ENCODE results near the gene TM7SF2. TPM values are rescaled to one million over a fixed set of nuclear protein-coding genes. Genes with fewer than 3 reads are reported as not detected.

The TM7SF2 gene
- polyA plus RNA-seq, 4 donors, result 21.1 to 64.6 (median 40.3) TPM

DNA sequence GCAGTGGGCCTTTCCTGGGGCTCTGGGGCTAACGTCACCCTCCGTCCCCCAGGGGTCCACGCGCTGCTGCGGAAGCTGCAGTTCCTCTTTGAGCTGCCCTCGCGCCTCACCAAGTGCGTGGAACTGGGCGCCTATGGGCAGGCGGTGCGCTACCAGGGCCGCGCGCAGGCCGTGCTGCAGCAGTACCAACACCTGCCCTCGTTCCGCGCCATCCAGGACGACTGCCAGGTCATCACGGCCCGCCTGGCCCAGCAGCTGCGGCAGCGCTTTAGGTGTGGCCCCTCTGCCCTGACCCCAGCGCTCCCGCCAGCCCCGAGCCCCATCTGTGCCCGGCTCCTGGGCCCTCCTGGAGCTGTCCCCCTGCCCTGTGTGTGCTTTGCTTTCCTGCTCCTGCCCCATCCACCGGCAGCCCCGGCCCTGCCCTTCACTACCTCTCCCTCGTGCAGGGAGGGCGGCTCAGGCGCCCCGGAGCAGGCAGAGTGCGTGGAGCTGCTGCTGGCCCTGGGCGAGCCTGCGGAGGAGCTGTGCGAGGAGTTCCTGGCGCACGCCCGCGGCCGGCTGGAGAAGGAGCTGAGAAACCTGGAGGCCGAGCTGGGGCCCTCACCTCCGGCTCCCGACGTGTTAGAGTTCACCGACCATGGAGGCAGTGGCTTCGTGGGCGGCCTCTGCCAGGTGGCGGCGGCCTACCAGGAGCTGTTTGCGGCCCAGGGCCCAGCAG lies 3.8 kb upstream of the TM7SF2 start:
- FAIRE-seq (no peak), DNase-seq (no peak)
- H3K36me3 ChIP-seq (ENCODE audit: control insufficient read depth in 3 of 3, insufficient read depth in 2 of 3, low read depth in 1 of 3, low read length in 3 of 3), result peaks cover 5 to 63% (median 14%) of the 10 kb centered on the region in 3 donors
- H3K9me3 ChIP-seq (ENCODE audit: control insufficient read depth in 2 of 2, insufficient read depth in 1 of 2, low read depth in 1 of 2, low read length in 1 of 2), result no peaks in the 10 kb centered on the region
- H3K4me1 ChIP-seq (ENCODE audit: control insufficient read depth in 3 of 3, insufficient read depth in 2 of 3, low read depth in 1 of 3, low read length in 2 of 3), result peaks cover 0 to 20% (median 4%) of the 10 kb centered on the region in 3 donors
- 95 to 96% (median 95%) methylated on average over 45 to 52 of the region's 52 CpGs for WGBS, 3 donors
- no peaks in the 10 kb centered on the region for H3K27me3 ChIP-seq (ENCODE audit: control insufficient read depth in 3 of 3, insufficient read depth in 3 of 3, low read length in 3 of 3)
- no peak overlapping the region for H3K4me3 ChIP-seq (ENCODE audit: low read depth in 1 of 3, low read length in 3 of 3)
- no peak overlapping the region for H3K27ac ChIP-seq (ENCODE audit: low read depth in 1 of 3, low read length in 2 of 3)

DNA sequence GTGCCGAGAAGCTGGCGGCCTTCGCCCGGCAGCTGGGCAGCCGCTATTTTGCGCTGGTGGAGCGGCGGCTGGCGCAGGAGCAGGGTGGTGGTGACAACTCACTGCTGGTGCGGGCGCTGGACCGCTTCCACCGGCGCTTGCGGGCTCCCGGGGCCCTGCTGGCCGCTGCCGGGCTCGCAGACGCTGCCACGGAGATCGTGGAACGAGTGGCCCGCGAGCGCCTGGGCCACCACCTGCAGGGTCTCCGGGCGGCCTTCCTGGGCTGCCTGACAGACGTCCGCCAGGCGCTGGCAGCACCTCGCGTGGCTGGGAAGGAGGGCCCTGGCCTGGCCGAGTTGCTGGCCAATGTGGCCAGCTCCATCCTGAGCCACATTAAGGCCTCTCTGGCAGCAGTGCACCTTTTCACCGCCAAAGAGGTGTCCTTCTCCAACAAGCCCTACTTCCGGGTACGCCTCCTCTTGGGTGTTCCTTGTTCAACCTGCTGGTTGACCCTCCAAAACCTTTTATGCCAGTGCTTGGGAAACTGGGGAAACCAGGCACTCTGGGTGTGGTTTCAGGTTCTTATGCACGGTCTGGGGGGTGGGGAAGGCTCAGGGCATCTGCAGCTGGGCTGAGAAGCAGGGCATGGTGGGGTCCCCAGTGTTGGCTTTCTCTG lies 3.1 kb upstream of the TM7SF2 start:
- H3K4me3 ChIP-seq (ENCODE audit: low read depth in 1 of 3, low read length in 3 of 3), result no peak overlapping the region
- H3K27me3 ChIP-seq (ENCODE audit: control insufficient read depth in 3 of 3, insufficient read depth in 3 of 3, low read length in 3 of 3), result no peaks in the 10 kb centered on the region
- peaks cover 5 to 62% (median 14%) of the 10 kb centered on the region in 3 donors for H3K36me3 ChIP-seq (ENCODE audit: control insufficient read depth in 3 of 3, insufficient read depth in 2 of 3, low read depth in 1 of 3, low read length in 3 of 3)
- H3K9me3 ChIP-seq (ENCODE audit: control insufficient read depth in 2 of 2, insufficient read depth in 1 of 2, low read depth in 1 of 2, low read length in 1 of 2), result no peaks in the 10 kb centered on the region
- no peak overlapping the region for H3K27ac ChIP-seq (ENCODE audit: low read depth in 1 of 3, low read length in 2 of 3)
- WGBS, 3 donors, result 94 to 96% (median 95%) methylated on average over 30 to 38 of the region's 38 CpGs
- peaks cover 0 to 26% (median 11%) of the 10 kb centered on the region in 3 donors for H3K4me1 ChIP-seq (ENCODE audit: control insufficient read depth in 3 of 3, insufficient read depth in 2 of 3, low read depth in 1 of 3, low read length in 2 of 3)
- no peak for FAIRE-seq
- no peak for DNase-seq

DNA sequence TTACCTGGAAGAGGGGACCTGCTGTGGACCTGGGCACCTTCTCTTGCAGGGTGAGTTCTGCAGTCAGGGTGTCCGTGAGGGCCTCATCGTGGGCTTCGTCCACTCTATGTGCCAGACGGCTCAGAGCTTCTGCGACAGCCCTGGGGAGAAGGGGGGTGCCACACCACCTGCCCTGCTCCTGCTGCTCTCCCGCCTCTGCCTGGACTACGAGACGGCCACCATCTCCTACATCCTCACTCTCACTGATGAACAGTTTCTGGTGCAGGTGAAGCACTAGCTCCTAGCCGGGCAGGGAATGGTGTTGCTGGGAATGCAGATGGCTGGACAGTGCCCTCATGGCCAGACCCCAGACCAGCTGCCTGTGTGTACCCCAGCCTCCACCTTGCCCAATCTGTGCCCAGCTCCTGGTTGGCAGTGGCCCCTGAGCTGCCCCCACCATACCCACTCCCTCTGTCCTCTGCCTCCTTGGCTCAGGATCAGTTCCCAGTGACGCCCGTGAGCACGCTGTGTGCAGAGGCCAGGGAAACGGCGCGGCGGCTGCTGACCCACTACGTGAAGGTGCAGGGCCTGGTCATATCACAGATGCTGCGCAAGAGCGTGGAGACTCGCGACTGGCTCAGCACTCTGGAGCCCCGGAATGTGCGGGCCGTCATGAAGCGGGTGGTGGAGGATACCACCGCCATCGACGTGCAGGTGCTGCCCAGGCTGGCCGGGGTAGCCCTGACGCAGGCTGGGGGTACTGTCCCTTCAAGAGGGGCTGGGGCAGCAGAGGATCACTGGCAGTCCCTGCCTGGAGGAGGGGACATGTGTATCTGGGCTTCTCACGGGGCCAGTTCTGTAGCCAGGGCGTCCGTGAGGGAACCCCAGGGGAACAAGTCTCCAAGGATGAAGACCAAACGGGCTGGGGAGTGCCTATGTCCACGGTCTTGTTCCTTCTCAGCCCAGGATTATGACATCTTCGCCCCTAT lies 2.2 kb upstream of the TM7SF2 start:
- DNase-seq (no peak), FAIRE-seq (no peak)
- H3K27ac ChIP-seq (ENCODE audit: low read depth in 1 of 3, low read length in 2 of 3), result no peak overlapping the region
- 91 to 92% (median 91%) methylated on average over 36 of the region's 36 CpGs for WGBS, 3 donors
- H3K4me1 ChIP-seq (ENCODE audit: control insufficient read depth in 3 of 3, insufficient read depth in 2 of 3, low read depth in 1 of 3, low read length in 2 of 3), result peaks cover 0 to 32% (median 11%) of the 10 kb centered on the region in 3 donors
- no peak overlapping the region for H3K4me3 ChIP-seq (ENCODE audit: low read depth in 1 of 3, low read length in 3 of 3)
- no peaks in the 10 kb centered on the region for H3K27me3 ChIP-seq (ENCODE audit: control insufficient read depth in 3 of 3, insufficient read depth in 3 of 3, low read length in 3 of 3)
- no peaks in the 10 kb centered on the region for H3K9me3 ChIP-seq (ENCODE audit: control insufficient read depth in 2 of 2, insufficient read depth in 1 of 2, low read depth in 1 of 2, low read length in 1 of 2)
- H3K36me3 ChIP-seq (ENCODE audit: control insufficient read depth in 3 of 3, insufficient read depth in 2 of 3, low read depth in 1 of 3, low read length in 3 of 3), result peaks cover 5 to 65% (median 14%) of the 10 kb centered on the region in 3 donors

DNA sequence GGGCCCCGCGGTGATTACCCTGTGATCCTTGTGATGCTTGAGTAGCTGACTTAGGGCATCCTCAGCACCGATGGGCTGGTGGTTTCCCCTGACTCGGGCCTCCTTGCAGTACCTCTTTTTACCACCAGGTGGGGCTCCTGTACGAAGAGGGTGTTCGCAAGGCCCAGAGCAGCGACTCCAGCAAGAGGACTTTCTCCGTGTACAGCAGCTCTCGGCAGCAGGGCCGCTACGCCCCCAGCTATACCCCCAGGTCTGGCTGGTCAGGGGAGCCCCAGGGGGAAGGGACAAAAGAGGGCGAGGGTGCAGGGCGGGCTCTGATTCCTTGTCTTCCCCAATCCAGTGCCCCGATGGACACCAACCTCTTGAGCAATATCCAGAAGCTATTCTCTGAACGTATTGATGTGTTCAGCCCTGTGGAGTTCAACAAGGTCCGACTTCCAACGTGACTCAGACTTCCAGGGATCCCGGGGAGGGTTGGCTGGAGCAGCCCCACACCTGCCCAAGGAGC lies 1.3 kb upstream of the TM7SF2 start:
- WGBS, 3 donors, result 6 to 12% (median 7%) methylated on average over 15 to 18 of the region's 18 CpGs
- no peak for FAIRE-seq
- peaks cover 5 to 70% (median 14%) of the 10 kb centered on the region in 3 donors for H3K36me3 ChIP-seq (ENCODE audit: control insufficient read depth in 3 of 3, insufficient read depth in 2 of 3, low read depth in 1 of 3, low read length in 3 of 3)
- DNase-seq, result peak; percentile 86 to 92
- H3K27me3 ChIP-seq (ENCODE audit: control insufficient read depth in 3 of 3, insufficient read depth in 3 of 3, low read length in 3 of 3), result no peaks in the 10 kb centered on the region
- peak overlapping the region in 2 of 3 donors; percentile 64 to 77 for H3K27ac ChIP-seq (ENCODE audit: low read depth in 1 of 3, low read length in 2 of 3)
- H3K4me3 ChIP-seq (ENCODE audit: low read depth in 1 of 3, low read length in 3 of 3), result no peak overlapping the region
- H3K4me1 ChIP-seq (ENCODE audit: control insufficient read depth in 3 of 3, insufficient read depth in 2 of 3, low read depth in 1 of 3, low read length in 2 of 3), result peaks cover 0 to 32% (median 11%) of the 10 kb centered on the region in 3 donors
- H3K9me3 ChIP-seq (ENCODE audit: control insufficient read depth in 2 of 2, insufficient read depth in 1 of 2, low read depth in 1 of 2, low read length in 1 of 2), result no peaks in the 10 kb centered on the region

DNA sequence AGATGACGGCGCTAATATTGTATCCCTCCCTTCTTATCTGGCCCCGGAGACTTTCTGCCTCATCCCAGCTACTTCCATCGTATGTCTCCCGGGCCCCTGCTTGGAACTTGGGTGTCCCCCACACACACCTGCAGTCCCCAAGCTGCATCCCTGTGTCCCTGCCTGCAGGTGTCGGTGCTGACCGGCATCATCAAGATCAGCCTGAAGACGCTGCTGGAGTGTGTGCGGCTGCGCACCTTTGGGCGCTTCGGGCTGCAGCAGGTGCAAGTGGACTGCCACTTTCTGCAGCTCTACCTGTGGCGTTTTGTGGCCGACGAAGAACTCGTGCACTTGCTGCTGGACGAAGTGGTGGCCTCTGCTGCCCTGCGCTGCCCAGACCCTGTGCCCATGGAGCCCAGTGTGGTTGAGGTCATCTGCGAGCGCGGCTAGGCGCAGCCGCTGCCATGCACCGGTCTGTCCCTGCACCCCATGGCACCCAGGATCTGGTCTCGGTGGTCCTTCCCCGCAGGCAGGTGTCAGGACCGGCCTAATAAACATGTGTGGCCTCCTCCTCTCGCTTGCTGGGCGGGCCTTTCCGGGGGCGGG lies 421 bp upstream of the TM7SF2 start:
- H3K4me1 ChIP-seq (ENCODE audit: control insufficient read depth in 3 of 3, insufficient read depth in 2 of 3, low read depth in 1 of 3, low read length in 2 of 3), result peaks cover 2 to 36% (median 11%) of the 10 kb centered on the region in 3 donors
- peaks cover 5 to 73% (median 10%) of the 10 kb centered on the region in 3 donors for H3K36me3 ChIP-seq (ENCODE audit: control insufficient read depth in 3 of 3, insufficient read depth in 2 of 3, low read depth in 1 of 3, low read length in 3 of 3)
- H3K9me3 ChIP-seq (ENCODE audit: control insufficient read depth in 2 of 2, insufficient read depth in 1 of 2, low read depth in 1 of 2, low read length in 1 of 2), result no peaks in the 10 kb centered on the region
- 60 to 66% (median 62%) methylated on average over 27 to 31 of the region's 31 CpGs for WGBS, 3 donors
- H3K27ac ChIP-seq (ENCODE audit: low read depth in 1 of 3, low read length in 2 of 3), result peak overlapping the region in 1 of 3 donors; percentile 77
- peak overlapping the region in 1 of 3 donors; percentile 83 for H3K4me3 ChIP-seq (ENCODE audit: low read depth in 1 of 3, low read length in 3 of 3)
- H3K27me3 ChIP-seq (ENCODE audit: control insufficient read depth in 3 of 3, insufficient read depth in 3 of 3, low read length in 3 of 3), result no peaks in the 10 kb centered on the region
- DNase-seq (no peak), FAIRE-seq (no peak)

DNA sequence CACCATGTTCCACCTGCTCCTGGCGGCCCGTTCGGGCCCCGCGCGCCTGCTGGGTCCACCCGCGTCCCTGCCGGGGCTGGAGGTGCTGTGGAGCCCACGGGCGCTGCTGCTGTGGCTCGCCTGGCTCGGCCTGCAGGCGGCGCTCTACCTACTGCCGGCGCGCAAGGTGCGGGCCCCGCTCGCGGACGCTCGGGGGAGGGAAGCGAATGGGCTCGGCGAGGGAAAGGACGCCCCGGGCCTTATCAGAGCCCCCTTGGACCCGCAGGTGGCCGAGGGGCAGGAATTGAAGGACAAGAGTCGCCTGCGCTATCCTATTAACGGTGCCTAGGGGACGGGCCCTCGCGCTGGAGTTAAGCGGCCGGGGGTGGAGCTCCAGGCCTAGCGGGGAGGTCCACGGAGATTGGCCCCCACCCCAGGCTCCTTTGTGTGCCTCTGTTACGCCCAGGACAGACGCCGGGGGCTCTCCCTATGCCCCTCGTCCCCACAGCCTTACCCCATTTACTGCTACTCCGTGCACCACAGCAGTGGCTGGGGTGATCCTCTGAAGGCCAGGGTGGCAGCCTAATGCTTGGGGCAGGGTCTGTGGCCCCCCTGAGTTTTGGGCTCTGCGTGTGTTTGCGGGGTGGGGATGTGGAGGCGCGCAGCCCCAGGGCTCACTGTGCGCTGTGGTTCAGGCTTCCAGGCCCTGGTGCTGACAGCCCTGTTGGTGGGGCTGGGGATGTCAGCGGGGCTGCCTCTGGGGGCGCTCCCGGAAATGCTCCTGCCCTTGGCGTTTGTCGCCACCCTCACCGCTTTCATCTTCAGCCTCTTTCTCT lies 1.1 kb downstream of the TM7SF2 start:
- Histone ChIP-seq H3K9me3 (ENCODE audit: control insufficient read depth in 2 of 2, insufficient read depth in 1 of 2, low read depth in 1 of 2, low read length in 1 of 2) (no peaks in the 10 kb centered on the region), H3K27me3 (ENCODE audit: control insufficient read depth in 3 of 3, insufficient read depth in 3 of 3, low read length in 3 of 3) (no peaks in the 10 kb centered on the region), H3K36me3 (ENCODE audit: control insufficient read depth in 3 of 3, insufficient read depth in 2 of 3, low read depth in 1 of 3, low read length in 3 of 3) (peaks cover 5 to 65% (median 8%) of the 10 kb centered on the region in 3 donors), H3K27ac (ENCODE audit: low read depth in 1 of 3, low read length in 2 of 3) (peak overlapping the region; percentile 15 to 79 (median 38)), H3K4me3 (ENCODE audit: low read depth in 1 of 3, low read length in 3 of 3) (peak overlapping the region; percentile 38 to 83 (median 58)), H3K4me1 (ENCODE audit: control insufficient read depth in 3 of 3, insufficient read depth in 2 of 3, low read depth in 1 of 3, low read length in 2 of 3) (peaks cover 5 to 41% (median 15%) of the 10 kb centered on the region in 3 donors)
- FAIRE-seq (no peak), DNase-seq (peak; percentile 59 to 85)
- WGBS, 3 donors, result 0 to 1% (median 1%) methylated on average over 51 to 57 of the region's 57 CpGs

DNA sequence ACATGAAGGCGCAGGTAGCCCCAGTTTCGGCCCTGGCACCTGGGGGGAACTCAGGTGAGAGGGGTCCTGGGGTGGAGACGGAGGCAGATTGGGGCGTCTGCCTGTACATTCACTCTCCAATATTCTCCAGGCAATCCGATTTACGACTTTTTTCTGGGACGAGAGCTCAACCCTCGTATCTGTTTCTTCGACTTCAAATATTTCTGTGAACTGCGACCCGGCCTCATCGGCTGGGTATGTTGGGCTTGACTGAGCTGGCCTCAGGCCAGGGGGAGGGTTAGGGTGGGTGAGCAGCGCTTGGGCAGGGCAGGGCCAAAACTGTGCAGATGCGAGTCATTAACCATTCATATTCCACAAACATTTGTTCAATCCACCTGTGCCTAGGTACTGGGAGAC lies 1.7 kb downstream of the TM7SF2 start:
- FAIRE-seq, result no peak
- H3K27ac ChIP-seq (ENCODE audit: low read depth in 1 of 3, low read length in 2 of 3), result peak overlapping the region in 1 of 3 donors; percentile 79
- H3K9me3 ChIP-seq (ENCODE audit: control insufficient read depth in 2 of 2, insufficient read depth in 1 of 2, low read depth in 1 of 2, low read length in 1 of 2), result no peaks in the 10 kb centered on the region
- DNase-seq, result no peak
- peak overlapping the region in 2 of 3 donors; percentile 58 to 83 for H3K4me3 ChIP-seq (ENCODE audit: low read depth in 1 of 3, low read length in 3 of 3)
- WGBS, 3 donors, result 7 to 28% (median 21%) methylated on average over 14 of the region's 14 CpGs
- H3K36me3 ChIP-seq (ENCODE audit: control insufficient read depth in 3 of 3, insufficient read depth in 2 of 3, low read depth in 1 of 3, low read length in 3 of 3), result peaks cover under 1 to 65% (median 2%) of the 10 kb centered on the region in 3 donors
- H3K4me1 ChIP-seq (ENCODE audit: control insufficient read depth in 3 of 3, insufficient read depth in 2 of 3, low read depth in 1 of 3, low read length in 2 of 3), result peaks cover 5 to 43% (median 15%) of the 10 kb centered on the region in 3 donors
- H3K27me3 ChIP-seq (ENCODE audit: control insufficient read depth in 3 of 3, insufficient read depth in 3 of 3, low read length in 3 of 3), result no peaks in the 10 kb centered on the region

All from small intestine (tissue), 7 donors.